ENCODE data around the gene GPATCH3.
A peak's percentile ranks its signal among the peaks of the same experiment; 100 is the strongest.
"Not testable (repeated sequence)": the region's sequence is repeated elsewhere in the genome, so short reads cannot be mapped to it uniquely, and the experiment has no call there.

GPATCH3 gene

GRCh38 chr1:26854906-26855305 lies 45.4 kb downstream of the GPATCH3 start:
- Histone ChIP-seq H3K4me3 (ENCODE audit: low read depth in 1 of 2, low read length in 2 of 2) (no peak overlapping the region), H3K4me1 (ENCODE audit: control insufficient read depth in 1 of 2, insufficient read depth in 2 of 2, low read length in 2 of 2) (no peaks in the 10 kb centered on the region), H3K36me3 (ENCODE audit: control insufficient read depth in 1 of 2, insufficient read depth in 2 of 2, low read length in 2 of 2) (peaks cover 44 to 79% of the 10 kb centered on the region in 2 donors), H3K9me3 (ENCODE audit: control insufficient read depth in 1 of 2, low read length in 2 of 2) (no peaks in the 10 kb centered on the region), H3K27ac (ENCODE audit: low read length) (no peak overlapping the region), H3K27me3 (ENCODE audit: low read depth, low read length) (no peaks in the 10 kb centered on the region)

GRCh38 chr1:26853600-26853999 lies 46.7 kb downstream of the GPATCH3 start:
- H3K27ac ChIP-seq (ENCODE audit: low read length), result no peak overlapping the region
- peaks cover 0 to 4% of the 10 kb centered on the region in 2 donors for H3K4me1 ChIP-seq (ENCODE audit: control insufficient read depth in 1 of 2, insufficient read depth in 2 of 2, low read length in 2 of 2)
- H3K4me3 ChIP-seq (ENCODE audit: low read depth in 1 of 2, low read length in 2 of 2), result no peak overlapping the region
- H3K36me3 ChIP-seq (ENCODE audit: control insufficient read depth in 1 of 2, insufficient read depth in 2 of 2, low read length in 2 of 2), result peaks cover 49 to 84% of the 10 kb centered on the region in 2 donors
- H3K9me3 ChIP-seq (ENCODE audit: control insufficient read depth in 1 of 2, low read length in 2 of 2), result no peaks in the 10 kb centered on the region
- H3K27me3 ChIP-seq (ENCODE audit: low read depth, low read length), result no peaks in the 10 kb centered on the region

- H3K36me3 ChIP-seq (ENCODE audit: control insufficient read depth in 1 of 2, insufficient read depth in 2 of 2, low read length in 2 of 2), result peaks cover 49 to 87% of the 10 kb centered on the region in 2 donors
- H3K4me1 ChIP-seq (ENCODE audit: control insufficient read depth in 1 of 2, insufficient read depth in 2 of 2, low read length in 2 of 2), result peaks cover 0 to 7% of the 10 kb centered on the region in 2 donors
- H3K27me3 ChIP-seq (ENCODE audit: low read depth, low read length), result no peaks in the 10 kb centered on the region
- H3K4me3 ChIP-seq (ENCODE audit: low read depth in 1 of 2, low read length in 2 of 2), result no peak overlapping the region
- no peak overlapping the region for H3K27ac ChIP-seq (ENCODE audit: low read length)
- no peaks in the 10 kb centered on the region for H3K9me3 ChIP-seq (ENCODE audit: control insufficient read depth in 1 of 2, low read length in 2 of 2)
Observed at GRCh38 chr1:26853156-26853555, 47.1 kb downstream of the GPATCH3 start.

- Histone ChIP-seq H3K27me3 (ENCODE audit: low read depth, low read length) (no peaks in the 10 kb centered on the region), H3K4me1 (ENCODE audit: control insufficient read depth in 1 of 2, insufficient read depth in 2 of 2, low read length in 2 of 2) (peaks cover 0 to 7% of the 10 kb centered on the region in 2 donors), H3K9me3 (ENCODE audit: control insufficient read depth in 1 of 2, low read length in 2 of 2) (no peaks in the 10 kb centered on the region), H3K4me3 (ENCODE audit: low read depth in 1 of 2, low read length in 2 of 2) (no peak overlapping the region), H3K27ac (ENCODE audit: low read length) (no peak overlapping the region), H3K36me3 (ENCODE audit: control insufficient read depth in 1 of 2, insufficient read depth in 2 of 2, low read length in 2 of 2) (peaks cover 52 to 87% of the 10 kb centered on the region in 2 donors)
Observed at GRCh38 chr1:26852701-26853100, 47.6 kb downstream of the GPATCH3 start.

DNA sequence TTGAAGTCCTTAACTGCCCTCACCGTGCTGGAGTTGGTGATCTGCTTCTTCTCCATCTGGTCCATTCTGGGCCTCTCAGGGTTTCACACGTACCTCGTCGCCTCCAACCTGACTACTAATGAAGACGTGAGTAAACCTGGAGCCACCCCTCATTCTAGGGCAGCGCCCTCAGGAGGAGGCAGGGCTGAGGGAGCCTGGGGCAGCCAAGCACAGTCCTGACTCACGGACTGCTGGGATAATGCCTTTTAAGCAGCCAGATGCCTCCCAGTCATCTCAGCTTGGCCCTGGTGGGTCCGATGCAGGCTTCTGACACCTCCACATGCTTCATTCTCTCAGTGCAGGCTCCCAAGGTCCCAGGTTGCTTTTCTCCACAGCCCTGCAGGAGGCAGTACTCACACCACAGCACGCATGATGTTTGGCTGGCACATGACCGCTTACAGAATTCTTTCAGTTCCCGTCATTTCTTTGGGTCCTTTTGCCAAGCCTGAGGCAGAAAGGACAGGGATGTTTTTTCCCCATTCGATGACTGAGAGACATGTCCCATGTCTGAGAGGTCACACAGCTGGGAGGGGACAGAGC lies 49.1 kb downstream of the GPATCH3 start:
- Histone ChIP-seq H3K27me3 (ENCODE audit: low read depth, low read length) (no peaks in the 10 kb centered on the region), H3K9me3 (ENCODE audit: control insufficient read depth in 1 of 2, low read length in 2 of 2) (no peaks in the 10 kb centered on the region), H3K27ac (ENCODE audit: low read length) (no peak overlapping the region), H3K4me1 (ENCODE audit: control insufficient read depth in 1 of 2, insufficient read depth in 2 of 2, low read length in 2 of 2) (peaks cover 0 to 7% of the 10 kb centered on the region in 2 donors), H3K4me3 (ENCODE audit: low read depth in 1 of 2, low read length in 2 of 2) (no peak overlapping the region), H3K36me3 (ENCODE audit: control insufficient read depth in 1 of 2, insufficient read depth in 2 of 2, low read length in 2 of 2) (peaks cover 52 to 85% of the 10 kb centered on the region in 2 donors)

- Histone ChIP-seq H3K9me3 (ENCODE audit: control insufficient read depth in 1 of 2, low read length in 2 of 2) (no peaks in the 10 kb centered on the region), H3K27me3 (ENCODE audit: low read depth, low read length) (no peaks in the 10 kb centered on the region), H3K4me1 (ENCODE audit: control insufficient read depth in 1 of 2, insufficient read depth in 2 of 2, low read length in 2 of 2) (peaks cover 0 to 7% of the 10 kb centered on the region in 2 donors), H3K36me3 (ENCODE audit: control insufficient read depth in 1 of 2, insufficient read depth in 2 of 2, low read length in 2 of 2) (peaks cover 45 to 68% of the 10 kb centered on the region in 2 donors), H3K27ac (ENCODE audit: low read length) (peak overlapping the region; percentile 78), H3K4me3 (ENCODE audit: low read depth in 1 of 2, low read length in 2 of 2) (no peak overlapping the region)
Observed at GRCh38 chr1:26848941-26849774, 51.1 kb downstream of the GPATCH3 start.

GRCh38 chr1:26848499-26848898 lies 51.8 kb downstream of the GPATCH3 start:
- Histone ChIP-seq H3K4me1 (ENCODE audit: control insufficient read depth in 1 of 2, insufficient read depth in 2 of 2, low read length in 2 of 2) (peaks cover 0 to 7% of the 10 kb centered on the region in 2 donors), H3K27me3 (ENCODE audit: low read depth, low read length) (no peaks in the 10 kb centered on the region), H3K36me3 (ENCODE audit: control insufficient read depth in 1 of 2, insufficient read depth in 2 of 2, low read length in 2 of 2) (peaks cover 38 to 62% of the 10 kb centered on the region in 2 donors), H3K27ac (ENCODE audit: low read length) (peak overlapping the region; percentile 78), H3K4me3 (ENCODE audit: low read depth in 1 of 2, low read length in 2 of 2) (no peak overlapping the region), H3K9me3 (ENCODE audit: control insufficient read depth in 1 of 2, low read length in 2 of 2) (no peaks in the 10 kb centered on the region)

- H3K4me1 ChIP-seq (ENCODE audit: control insufficient read depth in 1 of 2, insufficient read depth in 2 of 2, low read length in 2 of 2); H3K27ac ChIP-seq (ENCODE audit: low read length); H3K9me3 ChIP-seq (ENCODE audit: control insufficient read depth in 1 of 2, low read length in 2 of 2); H3K27me3 ChIP-seq (ENCODE audit: low read depth, low read length); H3K4me3 ChIP-seq (ENCODE audit: low read depth in 1 of 2, low read length in 2 of 2): not testable (repeated sequence)
- peaks cover 34 to 58% of the 10 kb centered on the region in 2 donors for H3K36me3 ChIP-seq (ENCODE audit: control insufficient read depth in 1 of 2, insufficient read depth in 2 of 2, low read length in 2 of 2)
Observed at GRCh38 chr1:26847826-26848225, 52.4 kb downstream of the GPATCH3 start.

DNA sequence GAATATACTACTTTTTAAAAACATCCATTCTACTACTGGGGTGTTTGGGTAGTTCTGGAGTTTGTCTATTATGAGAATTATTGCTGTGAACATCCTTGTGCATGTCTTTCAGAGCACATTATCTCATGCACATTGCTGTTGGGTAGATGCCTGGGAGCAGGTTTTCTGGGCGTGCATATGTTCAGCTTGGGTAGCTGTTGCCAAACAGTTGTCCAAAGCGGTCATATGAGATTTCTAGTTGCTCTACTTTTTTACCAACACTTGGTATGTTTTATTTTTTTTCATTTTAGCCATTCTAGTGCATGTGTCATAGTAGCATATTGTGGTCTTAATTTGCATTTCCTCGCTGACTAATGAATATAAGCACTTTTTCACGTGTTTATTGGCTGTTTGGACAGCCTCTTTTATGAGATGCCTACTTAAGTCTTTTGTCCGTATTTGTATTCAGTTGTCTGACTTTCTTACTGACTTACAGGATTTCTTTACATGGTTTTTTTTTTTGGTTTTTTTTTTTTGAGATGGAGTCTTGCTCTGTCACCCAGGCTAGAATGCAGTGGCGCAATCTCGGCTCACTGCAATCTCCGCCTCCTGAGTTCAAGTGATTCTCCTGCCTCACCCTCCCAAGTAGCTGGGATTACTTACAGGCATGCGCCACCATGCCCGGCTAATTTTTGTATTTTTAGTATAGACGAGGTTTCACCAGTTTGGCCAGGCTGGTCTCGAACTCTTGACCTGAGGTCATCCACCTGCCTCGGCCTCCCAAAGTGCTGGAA lies 55.7 kb downstream of the GPATCH3 start:
- Histone ChIP-seq H3K27ac (ENCODE audit: low read length) (no peak overlapping the region), H3K36me3 (ENCODE audit: control insufficient read depth in 1 of 2, insufficient read depth in 2 of 2, low read length in 2 of 2) (peaks cover 15 to 44% of the 10 kb centered on the region in 2 donors), H3K9me3 (ENCODE audit: control insufficient read depth in 1 of 2, low read length in 2 of 2) (no peaks in the 10 kb centered on the region), H3K27me3 (ENCODE audit: low read depth, low read length) (no peaks in the 10 kb centered on the region), H3K4me1 (ENCODE audit: control insufficient read depth in 1 of 2, insufficient read depth in 2 of 2, low read length in 2 of 2) (peaks cover 0 to 7% of the 10 kb centered on the region in 2 donors), H3K4me3 (ENCODE audit: low read depth in 1 of 2, low read length in 2 of 2) (no peak overlapping the region)
